CD4-positive, alpha-beta T cell treated with Interleukin-17A for 4 hours (primary cell): ENCODE measurements around the gene MCM9.

ENCODE experiments used
- DNase-seq: peaks from one replicate; pipeline ENCODE4 v3.0.0-alpha.2; 2020; ENCODE audit warnings: mixed read lengths

MCM9 gene

DNA sequence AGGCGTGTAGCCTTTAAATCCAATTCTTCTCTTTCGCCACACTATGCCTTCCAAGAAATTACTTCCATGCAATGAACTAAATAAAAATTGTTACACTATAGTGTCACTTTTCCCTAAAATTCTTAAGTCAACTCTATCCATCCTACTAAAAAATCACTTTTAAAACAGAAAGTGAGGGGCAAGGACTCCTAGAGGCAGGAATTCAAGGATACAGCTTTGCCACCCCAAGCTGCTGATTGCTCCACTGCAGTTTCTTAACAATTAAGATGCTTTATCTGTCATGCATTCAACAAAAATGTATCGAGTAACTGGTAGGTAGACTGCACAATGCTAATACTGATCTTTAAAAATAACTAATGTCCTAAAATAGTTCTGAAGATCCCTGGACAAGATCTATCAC, 4.3 kb downstream of the MCM9 start:
- DNase-seq = no peak

DNA sequence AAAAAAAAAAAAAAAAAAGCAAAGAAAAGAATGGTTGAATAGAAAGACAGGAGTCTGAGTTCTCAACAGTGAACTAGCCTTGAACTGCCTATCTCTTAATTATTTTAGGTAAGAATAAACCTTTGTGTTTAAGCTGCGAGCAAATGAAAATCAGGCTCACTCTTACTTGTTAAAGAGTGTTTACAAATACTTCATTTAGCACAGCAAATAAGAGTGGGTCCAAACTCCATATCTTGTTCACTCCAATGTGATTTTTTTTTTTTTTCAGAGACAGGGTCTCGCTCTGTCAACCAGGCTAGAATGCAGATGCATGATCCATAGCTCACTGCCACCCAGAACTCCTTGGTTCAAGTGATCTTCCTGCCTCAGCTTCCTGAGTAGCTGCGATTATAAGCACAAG, 11.9 kb downstream of the MCM9 start:
- no peak for DNase-seq

DNA sequence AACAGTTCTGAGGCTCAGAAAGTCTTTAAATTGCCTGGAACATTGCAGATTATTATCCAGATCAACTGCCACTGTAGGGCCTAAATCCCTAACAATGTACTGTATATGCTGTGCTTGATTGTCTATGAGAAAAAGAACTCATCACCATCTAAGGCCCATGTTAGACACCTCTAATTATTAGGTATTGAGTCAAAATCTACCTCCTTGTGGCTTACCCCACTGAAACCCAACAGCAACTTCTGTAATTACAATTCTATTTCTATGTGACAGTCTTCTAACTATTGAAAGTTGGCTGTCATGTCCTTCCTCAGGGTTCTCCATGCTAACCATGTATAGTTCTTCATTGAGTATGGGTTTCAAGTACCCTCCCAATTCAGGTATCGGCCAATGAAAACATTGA, 13.9 kb downstream of the MCM9 start:
- no peak for DNase-seq

DNA sequence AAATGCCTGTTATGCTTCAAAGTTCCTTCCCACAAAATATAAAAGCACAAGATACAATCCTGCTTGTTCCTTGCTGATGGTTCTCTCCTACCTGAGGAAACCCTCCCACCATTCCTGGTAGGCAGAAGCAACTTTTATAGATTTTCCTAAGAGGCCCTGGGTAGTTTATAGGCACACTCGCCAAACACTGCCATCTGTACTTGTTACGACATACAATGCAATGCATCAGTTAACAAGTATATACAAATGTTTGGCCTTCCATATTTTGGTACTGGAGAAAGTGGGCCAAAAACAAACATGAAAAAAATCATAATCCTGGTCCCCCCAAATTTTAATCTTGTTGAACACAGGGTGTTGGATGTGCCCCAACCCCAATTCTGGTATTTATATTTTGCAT, 16.6 kb downstream of the MCM9 start:
- DNase-seq = no peak

DNA sequence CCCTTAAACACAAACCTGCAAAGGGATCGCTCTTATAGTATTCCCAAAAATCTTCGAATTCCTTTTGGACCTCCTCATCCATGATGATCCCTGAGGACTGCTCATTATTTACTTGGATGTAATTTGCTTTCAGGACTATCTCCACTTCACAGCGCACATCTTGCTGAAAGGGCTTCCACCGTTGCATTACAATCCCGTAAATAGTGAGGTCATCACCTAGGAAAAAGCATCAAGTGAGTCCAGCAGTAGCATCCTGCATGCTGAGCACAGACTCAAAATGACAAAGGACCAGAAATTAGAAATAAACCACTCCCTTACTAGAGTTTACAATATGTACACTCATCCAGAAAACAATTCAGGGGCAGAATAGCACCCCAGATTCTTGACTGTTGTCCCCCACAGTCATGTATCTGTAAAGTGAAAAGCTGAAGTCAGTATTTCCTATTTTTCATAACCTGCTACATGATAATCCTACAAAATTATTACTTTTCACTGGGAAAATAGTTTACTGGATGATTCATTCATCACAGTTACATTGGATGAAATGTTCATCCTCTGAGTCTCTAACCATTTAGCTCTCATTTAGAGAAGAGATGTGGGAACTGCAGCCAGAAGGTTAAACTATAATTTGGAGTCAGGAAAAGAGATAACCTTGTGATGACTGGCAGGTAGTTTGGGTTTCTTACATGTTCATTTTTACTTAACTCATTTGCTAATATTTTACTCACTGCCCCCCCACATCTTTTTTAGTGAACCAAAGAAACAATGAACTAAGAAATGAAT, 17.2 kb downstream of the MCM9 start:
- no peak for DNase-seq

DNA sequence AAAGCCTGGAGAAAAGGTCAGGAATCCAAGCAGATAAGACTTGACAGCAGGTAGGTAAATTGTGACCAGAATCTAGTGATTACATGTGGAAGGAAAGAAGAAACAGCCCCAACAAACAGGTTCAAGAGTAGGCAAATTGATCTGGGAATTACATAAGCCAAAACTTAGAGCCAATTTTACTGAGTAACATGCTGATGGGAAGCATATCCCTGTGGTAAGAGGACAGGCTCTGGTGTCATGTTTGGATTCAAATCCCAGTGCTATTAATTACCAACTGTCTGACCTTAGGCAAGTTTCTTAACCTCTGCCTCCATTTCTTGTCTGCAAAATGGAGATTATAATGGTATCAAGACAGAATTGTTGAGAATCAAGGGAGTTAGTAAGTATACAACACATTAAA, 20.4 kb downstream of the MCM9 start:
- DNase-seq = no peak

DNA sequence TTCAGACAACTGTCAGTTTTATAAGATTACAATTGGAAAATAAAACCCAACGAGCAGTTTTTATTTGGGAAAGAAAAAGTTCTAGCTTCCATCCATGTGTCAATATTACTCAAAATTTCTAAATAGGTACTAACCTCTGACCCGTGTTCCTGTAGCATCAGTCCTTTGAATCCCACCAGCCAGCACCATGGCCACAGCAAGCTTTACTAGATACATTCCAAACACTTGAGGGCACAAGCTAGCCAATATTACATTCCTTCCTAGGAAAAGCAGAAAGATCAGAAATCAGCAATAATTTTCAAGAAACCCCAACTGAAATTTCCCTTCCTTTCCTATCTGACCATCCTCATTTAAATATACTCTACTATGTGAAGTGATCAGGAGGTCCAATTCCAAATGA, 21.8 kb downstream of the MCM9 start:
- DNase-seq = no peak

DNA sequence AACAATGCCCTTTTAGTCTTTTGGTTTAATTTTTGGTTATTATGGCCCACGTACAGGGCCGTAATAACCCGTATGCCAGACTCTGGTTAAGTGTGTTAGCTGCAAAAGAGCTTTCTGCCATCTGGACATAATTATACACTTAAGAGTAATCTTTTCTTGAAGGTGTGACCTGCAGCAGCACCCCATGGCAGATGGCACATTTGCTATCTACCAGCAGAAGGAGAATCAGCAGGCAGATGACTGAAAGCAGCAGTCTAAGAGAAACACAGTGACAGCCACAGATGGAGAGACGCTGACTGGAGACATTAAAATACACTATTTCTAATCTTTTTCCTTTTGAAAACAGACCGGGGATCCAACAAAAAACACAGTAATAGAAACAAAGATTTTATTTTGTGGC, 22.3 kb downstream of the MCM9 start:
- DNase-seq = no peak

DNA sequence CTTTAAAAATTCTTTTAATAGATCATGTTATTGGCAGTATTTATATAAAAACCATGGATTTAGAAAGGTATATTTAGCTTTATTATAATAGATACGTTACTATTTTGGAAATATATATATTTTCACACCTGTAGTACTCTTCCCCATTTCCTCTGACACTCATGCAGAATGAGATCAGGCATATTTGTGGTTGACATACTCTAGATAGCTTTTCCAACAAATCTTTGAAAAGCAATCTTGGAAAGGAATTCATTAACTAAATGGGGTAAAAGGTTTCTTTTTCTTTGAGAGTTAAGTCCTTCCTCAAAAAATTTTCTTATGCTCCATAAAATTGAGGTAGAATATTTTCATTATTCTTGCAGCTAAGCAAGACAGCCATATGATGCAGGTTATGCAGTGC, 26.5 kb downstream of the MCM9 start:
- DNase-seq = no peak

DNA sequence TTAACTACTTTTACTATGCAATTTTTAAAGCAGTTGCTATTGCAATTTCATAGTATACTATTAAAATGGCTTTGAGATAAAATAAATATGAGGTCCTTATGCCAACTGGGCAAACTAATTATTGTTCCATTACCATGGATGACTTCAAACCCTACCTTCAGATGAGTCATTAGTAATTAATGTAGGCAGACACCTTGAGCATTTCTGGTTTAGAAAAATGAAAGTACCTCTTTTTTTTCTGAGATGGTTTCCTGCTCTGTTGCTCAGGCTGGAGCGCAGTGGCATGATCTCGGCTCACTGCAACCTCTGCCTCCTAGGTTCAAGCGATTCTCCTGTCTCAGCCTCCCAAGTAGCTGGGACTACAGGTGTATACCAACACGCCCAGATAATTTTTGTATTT, 29.1 kb downstream of the MCM9 start:
- DNase-seq = no peak

DNA sequence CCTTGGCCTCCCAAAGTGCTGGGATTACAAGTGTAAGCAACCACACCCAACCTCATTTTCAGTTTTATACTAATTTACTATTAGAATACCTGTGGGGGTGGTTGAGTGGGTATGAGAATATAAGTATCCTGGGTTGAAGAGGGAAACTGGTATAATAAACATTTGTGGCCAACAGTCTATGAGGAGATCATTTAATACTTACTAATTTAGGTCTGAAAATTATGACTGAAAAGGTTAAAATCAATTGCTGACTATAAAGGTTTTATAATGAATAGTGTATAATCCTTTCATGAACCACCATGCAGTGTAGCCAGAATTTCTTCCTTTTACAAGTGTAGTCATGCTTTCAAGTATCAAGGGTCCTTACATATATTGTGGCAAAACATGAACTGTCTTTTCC, 29.9 kb downstream of the MCM9 start:
- DNase-seq = no peak

DNA sequence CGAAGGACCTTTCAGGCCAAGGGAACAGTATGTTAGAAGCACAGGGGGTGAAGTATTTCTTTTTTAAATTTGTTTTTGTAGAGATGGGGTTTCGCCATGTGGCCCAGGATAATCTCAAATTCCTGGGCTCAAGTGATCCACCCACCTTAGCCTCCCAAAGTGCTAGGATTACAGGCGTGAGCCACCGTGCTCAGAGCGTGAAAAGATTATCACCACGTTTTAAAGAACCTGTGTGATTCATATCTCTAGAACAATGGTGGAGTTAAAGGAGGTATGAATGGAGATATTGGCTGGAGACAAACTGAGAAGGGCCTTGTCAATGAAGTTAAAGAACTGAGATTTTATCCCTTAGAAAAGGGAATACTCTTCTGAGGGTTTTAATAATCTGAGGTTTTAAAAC, 31.3 kb downstream of the MCM9 start:
- no peak for DNase-seq

DNA sequence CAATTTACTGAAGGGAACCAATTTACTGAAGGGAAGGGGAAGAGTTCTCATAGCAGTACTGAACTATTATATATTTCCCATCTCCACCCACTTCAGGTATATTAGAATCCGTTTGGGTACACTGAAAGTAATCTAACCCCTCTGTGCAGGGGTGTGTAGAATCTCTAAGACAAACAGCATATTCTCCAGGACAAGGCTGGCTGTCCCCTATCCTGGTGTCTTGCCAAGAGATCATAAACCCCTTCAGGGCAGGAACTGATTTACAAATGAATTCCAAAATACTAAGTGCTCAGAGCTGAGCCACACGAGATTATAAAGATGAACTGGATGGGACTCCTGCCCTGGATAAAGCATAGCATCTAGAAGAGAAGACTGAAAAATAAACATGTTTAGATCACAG, 31.8 kb downstream of the MCM9 start:
- no peak for DNase-seq

DNA sequence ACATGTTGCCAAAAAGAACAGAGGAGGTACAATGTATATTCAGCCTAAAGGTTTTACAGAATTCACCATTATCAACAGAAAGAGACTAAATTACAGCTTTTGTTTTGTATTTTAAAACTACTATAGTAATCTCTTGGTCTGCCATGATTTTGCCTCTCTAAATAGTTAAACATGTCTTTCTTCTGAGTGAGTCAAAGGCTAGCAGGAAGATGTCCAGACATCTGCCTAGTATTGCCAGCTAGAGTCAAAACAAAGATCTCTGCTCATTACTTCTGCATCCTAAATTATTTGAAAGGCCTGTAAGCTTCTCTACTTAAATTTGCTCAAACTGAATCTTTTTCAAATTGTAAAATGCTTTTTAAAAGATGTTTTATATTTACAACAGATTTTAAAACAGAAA, 32.2 kb downstream of the MCM9 start:
- no peak for DNase-seq

DNA sequence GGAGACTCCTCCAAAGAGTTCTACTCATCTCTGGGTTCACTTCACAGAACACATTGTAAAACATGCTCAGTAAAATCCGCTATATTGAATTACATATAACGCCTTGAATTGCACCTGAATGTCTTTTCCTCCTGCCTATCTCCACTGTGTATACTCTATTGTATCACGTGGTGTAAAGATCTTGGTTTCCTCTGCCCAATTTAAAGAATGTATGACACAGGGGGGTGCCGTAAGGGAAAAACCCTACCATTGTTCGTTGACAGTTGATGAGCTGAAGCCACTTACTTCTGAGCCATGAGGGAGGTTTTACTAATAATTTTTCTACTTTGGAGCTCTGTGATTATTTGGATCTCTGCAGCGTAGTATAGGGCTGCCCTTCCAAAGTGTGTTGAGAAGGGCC, 35.0 kb downstream of the MCM9 start:
- DNase-seq = peak; percentile 27

DNA sequence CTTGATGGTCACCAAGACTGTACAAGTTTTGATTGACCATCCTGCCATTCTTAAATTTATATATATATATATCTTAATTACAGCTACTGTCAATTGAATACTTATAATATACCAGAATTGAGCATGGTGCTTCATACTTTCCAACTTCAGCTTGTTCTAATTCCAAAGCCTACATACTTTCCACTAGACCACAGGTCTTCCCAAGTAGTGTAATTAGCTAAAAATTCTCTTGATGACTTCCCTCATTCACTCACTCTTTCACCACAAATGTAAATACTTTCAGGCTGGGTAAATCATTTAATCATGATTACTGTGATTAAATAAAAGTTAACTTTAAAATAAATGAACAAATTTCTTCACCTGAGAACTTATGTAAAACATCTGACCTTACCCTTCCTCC, 37.6 kb downstream of the MCM9 start:
- DNase-seq = no peak

DNA sequence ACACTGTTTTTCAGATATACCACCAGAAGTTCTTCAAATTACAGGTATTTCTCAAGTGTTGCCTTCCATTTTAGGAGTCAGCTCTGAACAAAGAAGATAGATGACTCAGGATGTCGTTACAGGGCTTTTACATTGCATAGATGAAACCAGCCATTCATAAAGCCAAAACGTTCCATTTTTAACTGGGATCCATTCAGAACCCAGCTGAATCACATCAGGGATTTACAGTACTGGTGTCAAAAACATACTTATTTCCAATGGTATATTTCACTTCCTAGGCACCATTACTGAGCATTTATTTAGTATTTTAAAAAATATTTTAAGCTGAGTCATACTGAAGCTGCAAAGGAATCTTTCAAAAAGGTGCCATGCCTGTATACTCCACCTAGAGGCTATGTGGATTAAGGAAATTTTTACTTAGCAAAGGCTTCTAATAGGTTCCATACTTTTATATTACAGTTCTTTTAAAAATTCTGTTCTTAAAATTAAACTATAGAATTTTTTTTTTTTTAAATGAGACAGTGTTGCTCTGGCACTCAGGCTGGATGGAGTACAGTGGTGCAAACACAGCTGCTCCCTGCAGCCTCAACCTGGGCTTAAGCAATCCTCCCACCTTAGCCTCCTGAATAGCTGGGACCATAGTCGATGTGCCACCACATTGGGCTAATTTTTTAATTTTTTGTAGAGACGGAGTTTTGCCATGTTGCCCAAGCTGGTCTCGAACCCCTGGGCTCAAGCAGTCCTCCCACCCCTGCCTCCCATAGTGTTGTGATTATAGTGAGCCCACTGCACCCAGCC, 38.4 kb downstream of the MCM9 start:
- no peak for DNase-seq

DNA sequence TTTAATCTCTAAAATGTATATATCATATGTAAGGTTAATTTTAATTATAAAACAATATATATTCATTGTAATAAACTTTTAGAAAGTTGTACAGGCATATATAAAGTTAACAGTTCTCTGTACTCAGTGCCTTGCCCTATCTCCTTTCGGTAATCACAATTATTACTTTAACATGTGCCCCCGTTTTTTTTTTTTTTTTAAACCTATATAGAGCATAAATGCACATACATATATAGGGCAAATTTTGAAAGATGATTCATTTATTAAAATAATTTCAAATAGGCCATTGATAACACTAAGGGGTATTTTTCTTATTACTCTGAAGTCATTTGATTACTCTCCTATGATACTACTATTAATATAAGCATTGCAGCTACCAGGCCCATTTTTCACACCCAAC, 39.1 kb downstream of the MCM9 start:
- no peak for DNase-seq

DNA sequence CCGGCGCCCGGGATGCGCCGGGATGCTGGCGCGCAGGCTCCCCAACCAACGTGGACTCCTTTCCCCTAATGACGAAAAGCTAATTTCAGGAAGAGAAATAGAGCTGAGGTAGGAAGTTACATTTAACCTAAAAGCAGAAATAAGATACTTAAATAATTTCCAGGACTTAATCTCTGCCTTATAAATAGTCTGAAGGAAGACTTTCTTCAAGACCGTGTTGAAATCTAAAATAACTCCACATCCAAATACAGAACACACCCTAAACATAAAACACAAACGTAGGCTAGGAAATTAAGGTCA, 39.7 kb downstream of the MCM9 start:
- no peak for DNase-seq

DNA sequence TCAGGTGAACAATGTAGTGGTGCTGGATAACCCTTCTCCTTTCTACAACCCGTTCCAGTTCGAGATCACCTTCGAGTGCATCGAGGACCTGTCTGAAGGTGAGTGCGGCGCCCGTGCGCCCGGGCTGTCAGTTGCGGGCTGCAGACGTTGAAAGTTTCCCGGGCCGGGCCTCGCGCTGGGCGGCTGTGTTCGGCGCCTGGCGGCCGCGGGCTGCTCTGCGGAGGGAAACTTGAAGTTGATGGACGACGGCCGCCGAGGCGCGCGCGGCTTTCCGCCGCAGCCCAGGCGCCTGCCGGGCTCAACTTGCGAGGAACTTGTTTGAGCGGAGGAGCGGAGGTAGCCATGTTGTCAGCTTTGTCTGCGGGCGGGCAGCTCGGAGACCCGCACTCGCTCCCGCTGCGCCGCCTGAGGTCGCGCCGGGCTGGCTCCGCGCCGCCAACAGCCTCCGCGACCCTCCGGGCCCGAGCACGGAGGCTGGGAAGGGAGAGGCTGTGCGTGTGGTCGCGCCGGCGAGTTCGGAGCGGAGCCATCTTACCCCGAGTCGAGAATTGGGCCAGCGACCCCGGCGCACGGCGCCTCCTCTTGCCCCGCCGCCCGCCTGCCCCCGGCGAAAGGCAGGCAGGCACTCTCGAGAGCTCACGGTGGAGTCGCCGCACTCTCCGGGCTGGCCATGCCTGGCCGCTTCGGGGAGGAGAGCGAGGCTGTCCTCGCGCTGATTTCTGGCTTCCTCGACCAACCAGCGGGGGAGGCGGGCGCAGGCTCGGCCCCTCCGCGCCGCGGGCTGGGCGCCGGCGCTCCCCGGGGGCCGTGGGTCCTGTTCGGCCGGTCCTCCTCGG, 40.3 kb downstream of the MCM9 start:
- DNase-seq = peak; percentile 69

DNA sequence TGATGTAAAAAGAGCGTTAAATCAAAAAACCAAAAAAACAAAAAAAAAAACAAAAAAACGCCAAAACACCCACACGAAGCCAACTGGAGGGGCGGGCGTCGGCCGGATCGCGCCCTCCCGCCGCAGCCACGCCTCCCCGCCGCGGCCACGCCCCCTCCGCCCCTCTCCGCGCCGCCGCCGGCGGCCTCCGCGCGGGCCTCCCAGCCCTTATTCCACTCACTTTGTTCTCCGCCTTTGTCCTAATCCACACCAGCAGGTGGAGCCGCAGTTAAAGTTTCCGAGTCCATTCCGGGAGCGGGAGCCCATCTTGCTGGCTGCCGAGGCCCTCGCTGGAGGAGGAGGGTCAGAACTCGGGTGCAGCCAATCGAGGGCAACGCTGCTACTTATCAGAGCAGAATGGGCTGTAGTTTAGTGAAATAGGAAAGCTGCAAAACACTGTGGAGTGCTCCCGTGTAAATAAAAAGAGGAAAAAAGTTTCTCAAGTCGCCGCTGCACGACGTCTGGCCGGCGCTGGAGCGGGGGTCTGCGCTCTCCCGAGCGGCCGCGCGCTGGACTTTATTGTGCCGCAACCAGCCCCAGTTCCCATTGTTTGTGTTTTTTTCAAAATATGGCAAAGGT, 41.0 kb downstream of the MCM9 start, which contains the start of gene ASF1A:
Gene ASF1A (plus strand): TSS at position 346 of the 618 bp plus-strand sequence. CDS start 262 bp downstream, at position 608.
- DNase-seq = peak; percentile 95

DNA sequence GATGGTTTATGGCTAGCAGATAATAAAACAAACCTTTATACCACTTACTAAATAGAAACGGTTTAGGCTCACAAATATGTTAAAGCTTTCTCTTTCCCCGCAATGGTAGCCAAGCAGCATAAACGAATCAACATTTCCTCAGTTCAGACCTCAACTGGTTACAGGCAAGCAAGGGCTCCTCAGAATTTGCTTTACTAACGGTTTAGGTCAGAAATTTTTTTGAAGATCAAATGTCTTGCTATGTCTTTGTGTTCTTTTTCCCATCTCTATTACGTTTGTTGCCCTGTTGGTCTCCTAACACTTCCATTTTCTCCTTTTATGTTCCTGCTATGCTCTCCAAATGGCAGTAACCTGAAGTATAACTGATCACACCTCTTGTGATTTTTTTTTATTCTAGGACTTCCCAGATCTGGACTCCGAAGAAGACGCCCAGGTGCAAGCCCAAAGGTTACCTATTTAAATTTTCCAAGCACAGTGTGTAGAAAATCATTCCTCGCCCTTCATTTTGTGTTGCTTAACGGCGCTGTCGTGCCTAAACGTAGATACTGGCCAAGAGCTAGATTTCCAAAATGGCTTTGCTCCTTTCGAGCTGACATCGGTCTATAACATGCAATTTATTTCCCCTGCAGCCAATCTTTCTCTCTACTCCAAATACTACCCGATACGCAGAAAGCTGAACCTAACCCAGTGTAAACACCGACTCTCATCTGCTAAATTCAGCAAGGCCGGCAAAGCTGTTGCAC, 41.7 kb downstream of the MCM9 start:
- peak; percentile 58 for DNase-seq
